BE2C (cell line): ENCODE measurements around the gene IARS2.

ENCODE experiments used
- DNase-seq: peaks from one replicate; pipeline ENCODE4 v3.0.0-alpha.2; 2020
- H3K27me3 ChIP-seq: fragments of 250-450 bp; sonication (Bioruptor Pico); 2 replicates; pipeline ENCODE4 v1.5.1; 2020; ENCODE audit warnings: mild to moderate bottlenecking
- H3K36me3 ChIP-seq: fragments of 250-450 bp; sonication (Bioruptor Pico); 2 replicates; pipeline ENCODE4 v1.5.1; 2020; ENCODE audit warnings: mild to moderate bottlenecking
- H3K4me1 ChIP-seq: fragments of 250-450 bp; sonication (Bioruptor Pico); 2 replicates; pipeline ENCODE4 v1.5.1; 2020
- H3K4me3 ChIP-seq: 2 replicates; pipeline ENCODE4 v1.5.1; 2011; ENCODE audit warnings: low read depth, low read length
- H3K9me3 ChIP-seq: fragments of 250-450 bp; sonication (Bioruptor Pico); 2 replicates; pipeline ENCODE4 v1.5.1; 2020
- TF ChIP-seq, protein P1 (sequence below): IDR thresholded peaks from 2 replicates; pipeline ENCODE4 v1.5.1; 2012; ENCODE audit warnings: mild to moderate bottlenecking, low read depth, low read length

The IARS2 gene

GRCh38 chr1:220170836-220171526 is 77.0 kb downstream of the IARS2 start:
- H3K4me1 ChIP-seq = no peaks in the 10 kb centered on the region
- no peaks in the 10 kb centered on the region for H3K27me3 ChIP-seq
- H3K9me3 ChIP-seq = no peaks in the 10 kb centered on the region
- no peak overlapping the region for H3K4me3 ChIP-seq
- DNase-seq = no peak
- peaks cover 48% of the 10 kb centered on the region for H3K36me3 ChIP-seq
- TF ChIP-seq, protein P1, sequence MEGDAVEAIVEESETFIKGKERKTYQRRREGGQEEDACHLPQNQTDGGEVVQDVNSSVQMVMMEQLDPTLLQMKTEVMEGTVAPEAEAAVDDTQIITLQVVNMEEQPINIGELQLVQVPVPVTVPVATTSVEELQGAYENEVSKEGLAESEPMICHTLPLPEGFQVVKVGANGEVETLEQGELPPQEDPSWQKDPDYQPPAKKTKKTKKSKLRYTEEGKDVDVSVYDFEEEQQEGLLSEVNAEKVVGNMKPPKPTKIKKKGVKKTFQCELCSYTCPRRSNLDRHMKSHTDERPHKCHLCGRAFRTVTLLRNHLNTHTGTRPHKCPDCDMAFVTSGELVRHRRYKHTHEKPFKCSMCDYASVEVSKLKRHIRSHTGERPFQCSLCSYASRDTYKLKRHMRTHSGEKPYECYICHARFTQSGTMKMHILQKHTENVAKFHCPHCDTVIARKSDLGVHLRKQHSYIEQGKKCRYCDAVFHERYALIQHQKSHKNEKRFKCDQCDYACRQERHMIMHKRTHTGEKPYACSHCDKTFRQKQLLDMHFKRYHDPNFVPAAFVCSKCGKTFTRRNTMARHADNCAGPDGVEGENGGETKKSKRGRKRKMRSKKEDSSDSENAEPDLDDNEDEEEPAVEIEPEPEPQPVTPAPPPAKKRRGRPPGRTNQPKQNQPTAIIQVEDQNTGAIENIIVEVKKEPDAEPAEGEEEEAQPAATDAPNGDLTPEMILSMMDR = no peak

DNA sequence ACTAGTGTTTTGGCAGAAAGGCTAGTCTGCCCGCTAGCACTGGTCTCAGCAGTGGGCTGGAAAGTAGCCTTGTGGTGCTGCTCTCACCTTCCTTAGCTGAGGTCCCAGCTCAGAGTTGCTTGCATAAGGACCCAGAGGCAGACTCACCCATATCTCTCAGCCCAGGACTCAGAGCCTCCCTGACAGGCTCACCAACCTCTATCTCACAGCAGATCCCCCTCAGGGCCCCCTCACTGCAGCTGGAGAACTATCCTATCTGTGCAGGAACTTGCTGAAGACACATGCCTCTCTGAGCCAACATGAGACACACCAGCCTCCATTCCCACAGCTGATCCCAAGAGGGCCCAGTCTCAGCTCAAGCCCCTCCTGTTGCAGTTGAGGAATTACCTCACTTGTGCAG is 82.6 kb downstream of the IARS2 start:
- DNase-seq = no peak
- Histone ChIP-seq H3K9me3 (no peaks in the 10 kb centered on the region), H3K36me3 (peaks cover 6% of the 10 kb centered on the region), H3K4me3 (no peak overlapping the region), H3K4me1 (no peaks in the 10 kb centered on the region), H3K27me3 (no peaks in the 10 kb centered on the region)
- TF ChIP-seq, protein P1 = no peak

DNA sequence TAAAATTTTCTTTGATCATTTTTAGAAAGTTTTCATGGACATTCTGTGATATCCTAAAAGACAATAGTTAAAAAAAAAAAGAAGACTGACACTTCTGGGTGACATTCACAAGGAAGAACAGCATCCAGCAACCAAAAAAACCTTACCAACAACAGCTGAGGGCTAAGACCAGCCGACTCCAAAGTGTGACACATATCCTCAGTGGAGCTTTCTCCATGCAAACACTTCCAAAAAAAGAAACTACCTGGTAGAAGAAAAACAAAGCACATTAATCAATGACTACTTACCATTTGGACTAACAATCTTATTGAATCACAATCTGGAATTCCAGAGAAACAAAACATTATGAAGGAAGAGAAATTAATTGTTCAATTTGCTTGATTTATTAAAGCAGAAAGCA is 88.2 kb downstream of the IARS2 start:
- Histone ChIP-seq H3K4me1 (no peaks in the 10 kb centered on the region), H3K9me3 (no peaks in the 10 kb centered on the region), H3K4me3 (no peak overlapping the region), H3K36me3 (peaks cover 14% of the 10 kb centered on the region; the same call in 1 of the 2 replicates), H3K27me3 (no peaks in the 10 kb centered on the region)
- no peak for DNase-seq
- TF ChIP-seq, protein P1 = no peak

GRCh38 chr1:220182656-220183055 is 88.7 kb downstream of the IARS2 start:
- Histone ChIP-seq H3K9me3 (no peaks in the 10 kb centered on the region), H3K36me3 (peaks cover 17% of the 10 kb centered on the region; the same call in 1 of the 2 replicates), H3K4me1 (no peaks in the 10 kb centered on the region), H3K4me3 (no peak overlapping the region), H3K27me3 (no peaks in the 10 kb centered on the region)
- DNase-seq = no peak
- TF ChIP-seq, protein P1 = no peak

DNA sequence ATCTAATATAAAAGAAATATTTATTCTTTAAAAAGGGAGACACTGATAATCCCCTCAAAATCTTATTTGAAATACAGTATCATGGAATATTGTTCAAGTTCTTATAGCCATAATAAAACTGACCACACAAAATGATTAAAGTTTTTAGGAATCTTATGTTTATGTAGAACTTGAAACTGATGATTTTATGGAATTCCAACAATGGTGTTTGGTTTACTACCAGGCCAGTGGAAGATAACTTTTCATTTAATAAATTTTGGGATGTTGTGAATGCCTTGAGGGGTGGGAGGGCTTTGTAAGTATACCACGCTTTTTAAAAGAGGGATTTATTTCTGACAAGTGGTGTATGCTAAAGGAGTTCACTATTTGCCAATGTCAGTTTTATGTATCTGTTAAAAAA is 90.6 kb downstream of the IARS2 start:
- Histone ChIP-seq H3K4me1 (no peaks in the 10 kb centered on the region), H3K9me3 (no peaks in the 10 kb centered on the region), H3K36me3 (peaks cover 23% of the 10 kb centered on the region), H3K4me3 (no peak overlapping the region), H3K27me3 (no peaks in the 10 kb centered on the region)
- TF ChIP-seq, protein P1 = no peak
- no peak for DNase-seq

- H3K27me3 ChIP-seq = no peaks in the 10 kb centered on the region
- H3K36me3 ChIP-seq = peaks cover 20% of the 10 kb centered on the region
- TF ChIP-seq, protein P1 = no peak
- no peaks in the 10 kb centered on the region for H3K4me1 ChIP-seq
- no peaks in the 10 kb centered on the region for H3K9me3 ChIP-seq
- no peak overlapping the region for H3K4me3 ChIP-seq
- DNase-seq = no peak
These were observed 92.8 kb downstream of the IARS2 start for GRCh38 chr1:220186752-220187151.
